Peyer's patch (tissue), 4 donors: Measurements from ENCODE around the gene FAM204A. TPM values are rescaled to one million over a fixed set of nuclear protein-coding genes. Genes with fewer than 3 reads are reported as not detected.

Experiments
- DNase-seq, 3 donors: peaks; one replicate each; pipeline ENCODE4 v3.0.0-alpha.2; 2017 to 2019
- H3K27ac ChIP-seq, 4 donors: fragments of 200-600 bp; sonication (generic); one replicate each; pipeline ENCODE4 v1.5.1; 2016 to 2019
- H3K27me3 ChIP-seq, 2 donors: fragments of 200-600 bp; sonication (generic); one replicate each; pipeline ENCODE4 v1.5.1; 2019
- H3K36me3 ChIP-seq, 3 donors: fragments of 200-600 bp; sonication (generic); one replicate each; pipeline ENCODE4 v1.5.1; 2016 to 2019
- H3K4me1 ChIP-seq, 4 donors: fragments of 200-600 bp; sonication (generic); one replicate each; pipeline ENCODE4 v1.5.1; 2016 to 2019
- H3K4me3 ChIP-seq, 4 donors: fragments of 200-600 bp; sonication (generic); 1 replicate in 3 of 4; 2 replicates in 1 of 4; pipeline ENCODE4 v1.5.1; 2016 to 2019; ENCODE audit warnings: mild to moderate bottlenecking in 1 of 4
- H3K9me3 ChIP-seq, 4 donors: fragments of 200-600 bp; sonication (generic); one replicate each; pipeline ENCODE4 v1.5.1; 2016 to 2019; ENCODE audit warnings: mild to moderate bottlenecking in 1 of 4
- CTCF ChIP-seq, 6 experiments: fragments of 450-650 bp in 4 of 6; fragments of 200-600 bp in 2 of 6; sonication (generic) in 1 of 6; IDR thresholded peaks; one replicate each; pipeline ENCODE4 v1.5.1; 2017 to 2019; ENCODE audit warnings: antibody characterized with exemption in 6 of 6, mild to moderate bottlenecking in 3 of 6, moderate library complexity in 1 of 6
- POLR2A ChIP-seq, 2 donors: fragments of 450-650 bp; IDR thresholded peaks; one replicate each; pipeline ENCODE4 v1.5.1; 2017; ENCODE audit warnings: antibody characterized with exemption in 2 of 2, mild to moderate bottlenecking in 2 of 2, moderate library complexity in 2 of 2
- total RNA-seq, 4 donors: library from RNA; depleted of rRNA; stranded (reverse); fragments of >200 nt; gene quantifications; one replicate each; pipeline ENCODE4 v1.1.0, GENCODE V29; 2016

FAM204A gene
- total RNA-seq, 4 donors from 2014 or later = 18.4 to 68.5 (median 23.8) TPM

DNA sequence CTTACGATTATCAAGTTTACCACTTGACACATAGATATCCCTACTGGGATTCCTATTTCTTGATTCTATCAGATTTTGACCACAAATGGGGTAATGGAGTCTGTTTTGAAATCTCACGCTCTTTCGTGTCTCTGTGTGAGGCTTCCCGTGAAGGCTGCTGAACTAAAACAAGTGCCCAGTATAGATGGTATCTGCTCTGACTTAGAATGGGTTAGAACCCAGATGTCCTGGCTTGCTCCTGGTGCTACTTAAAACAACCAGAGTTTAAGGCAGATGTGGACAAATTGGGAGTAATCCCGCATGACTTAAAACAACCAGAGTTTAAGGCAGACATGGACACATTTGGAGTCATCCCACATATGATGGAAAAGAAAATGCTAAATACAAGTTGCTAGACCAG lies 85.9 kb downstream of the FAM204A start:
- H3K27me3 ChIP-seq = no peaks in the 10 kb centered on the region
- H3K9me3 ChIP-seq = no peaks in the 10 kb centered on the region
- no peaks in the 10 kb centered on the region for H3K36me3 ChIP-seq
- no peak overlapping the region for H3K27ac ChIP-seq
- no peak overlapping the region for H3K4me3 ChIP-seq
- no peak for TF ChIP-seq POLR2A (IDR thresholded peaks at IDR 0.05)
- TF ChIP-seq CTCF (IDR thresholded peaks at IDR 0.05) = no peak
- H3K4me1 ChIP-seq = no peaks in the 10 kb centered on the region
- no peak for DNase-seq

- Histone ChIP-seq H3K4me1 (no peaks in the 10 kb centered on the region), H3K36me3 (no peaks in the 10 kb centered on the region), H3K27me3 (no peaks in the 10 kb centered on the region), H3K9me3 (no peaks in the 10 kb centered on the region), H3K4me3 (no peak overlapping the region), H3K27ac (no peak overlapping the region)
- TF ChIP-seq CTCF (IDR thresholded peaks at IDR 0.05) (no peak), POLR2A (IDR thresholded peaks at IDR 0.05) (no peak)
- no peak for DNase-seq
Measured at GRCh38 chr10:118255355-118255754, 86.8 kb downstream of the FAM204A start.

GRCh38 chr10:118254654-118255053 lies 87.5 kb downstream of the FAM204A start:
- no peak for DNase-seq
- H3K27ac ChIP-seq = no peak overlapping the region
- no peaks in the 10 kb centered on the region for H3K36me3 ChIP-seq
- H3K27me3 ChIP-seq = no peaks in the 10 kb centered on the region
- H3K4me3 ChIP-seq = no peak overlapping the region
- TF ChIP-seq POLR2A (IDR thresholded peaks at IDR 0.05) (no peak), CTCF (IDR thresholded peaks at IDR 0.05) (no peak)
- H3K9me3 ChIP-seq = no peaks in the 10 kb centered on the region
- H3K4me1 ChIP-seq = no peaks in the 10 kb centered on the region

DNA sequence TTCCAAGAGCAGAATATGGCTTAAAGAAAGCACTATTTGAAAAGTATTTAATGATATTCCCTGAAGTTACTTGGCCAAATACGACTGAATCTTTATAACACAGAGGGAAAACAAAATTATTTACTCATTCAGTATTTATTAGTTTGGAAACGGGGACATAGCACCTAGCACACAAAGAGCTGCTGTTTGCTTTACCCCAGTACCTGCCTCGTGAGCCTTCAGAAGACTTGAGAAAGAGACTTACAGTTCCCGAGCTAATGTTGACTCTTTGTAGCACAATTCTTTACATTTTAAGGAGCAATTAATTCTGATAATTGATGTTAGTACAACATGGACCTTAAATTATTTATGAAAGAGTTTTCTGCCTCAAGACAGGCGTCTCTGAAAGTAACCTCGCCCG lies 88.7 kb downstream of the FAM204A start:
- Histone ChIP-seq H3K4me3 (no peak overlapping the region), H3K27ac (no peak overlapping the region), H3K36me3 (no peaks in the 10 kb centered on the region), H3K4me1 (no peaks in the 10 kb centered on the region), H3K27me3 (no peaks in the 10 kb centered on the region), H3K9me3 (no peaks in the 10 kb centered on the region)
- no peak for DNase-seq
- TF ChIP-seq POLR2A (IDR thresholded peaks at IDR 0.05) = no peak
- no peak for TF ChIP-seq CTCF (IDR thresholded peaks at IDR 0.05)

- DNase-seq = no peak
- Histone ChIP-seq H3K4me1 (no peaks in the 10 kb centered on the region), H3K9me3 (no peaks in the 10 kb centered on the region), H3K4me3 (no peak overlapping the region), H3K36me3 (no peaks in the 10 kb centered on the region), H3K27ac (no peak overlapping the region), H3K27me3 (no peaks in the 10 kb centered on the region)
- TF ChIP-seq CTCF (IDR thresholded peaks at IDR 0.05) (no peak), POLR2A (IDR thresholded peaks at IDR 0.05) (no peak)
Measured at GRCh38 chr10:118251791-118252190, 90.3 kb downstream of the FAM204A start.

DNA sequence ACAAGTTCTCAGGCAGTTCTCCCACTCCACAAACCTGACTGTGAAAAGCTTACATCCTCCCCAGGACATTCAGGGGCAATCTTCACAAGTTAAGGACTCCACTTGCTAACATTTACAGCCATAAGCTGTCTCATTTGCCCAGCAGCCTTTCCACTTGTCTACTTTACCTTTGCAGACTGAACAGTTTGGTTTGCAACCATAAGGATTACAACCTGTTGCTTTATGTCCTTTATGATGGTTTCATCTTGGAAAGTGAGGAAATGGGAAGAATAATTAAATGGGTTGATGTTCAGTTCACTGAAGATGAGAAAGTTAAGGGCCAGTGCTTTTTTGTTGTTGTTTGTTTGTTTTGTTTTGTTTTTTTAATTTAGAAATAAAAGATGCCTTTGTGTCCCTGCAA lies 92.4 kb downstream of the FAM204A start:
- H3K4me3 ChIP-seq = no peak overlapping the region
- H3K27me3 ChIP-seq = no peaks in the 10 kb centered on the region
- TF ChIP-seq CTCF (IDR thresholded peaks at IDR 0.05) (no peak), POLR2A (IDR thresholded peaks at IDR 0.05) (no peak)
- no peaks in the 10 kb centered on the region for H3K9me3 ChIP-seq
- H3K4me1 ChIP-seq = no peaks in the 10 kb centered on the region
- no peak overlapping the region for H3K27ac ChIP-seq
- DNase-seq = no peak
- no peaks in the 10 kb centered on the region for H3K36me3 ChIP-seq
